ENCODE measurements around the gene ZNF883.

The ZNF883 gene

DNA sequence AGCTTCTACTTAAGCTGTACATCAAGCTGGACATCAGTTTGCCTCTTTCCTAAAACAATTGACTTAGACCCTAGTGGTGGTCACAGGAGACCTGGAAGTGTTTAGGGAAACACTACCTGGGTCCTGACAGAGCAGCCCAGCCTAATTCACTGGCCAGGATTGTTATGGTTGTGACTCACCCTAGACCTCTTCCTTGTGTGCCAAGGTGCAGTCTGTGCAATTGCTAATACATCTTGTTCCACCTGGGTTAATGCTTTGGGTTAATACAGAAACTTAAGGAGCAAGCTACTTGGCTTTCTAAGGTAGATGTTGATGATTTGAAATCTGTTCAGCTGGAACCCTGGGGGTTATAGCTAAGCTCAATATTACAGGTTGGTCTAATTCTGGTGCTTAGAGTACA lies 72.6 kb downstream of the ZNF883 start:
- TF ChIP-seq EZH2phosphoT487 (IDR thresholded peaks at IDR 0.05; ENCODE audit: borderline replicate concordance) (no peak), CTCF (conservative IDR thresholded peaks at IDR 0.05; ENCODE audit: low read length) (no peak)
- no peaks in the 10 kb centered on the region for H3K36me3 ChIP-seq (ENCODE audit: insufficient read depth, low read length)
- H3K27me3 ChIP-seq (ENCODE audit: insufficient read depth, low read length, poor library complexity, severe bottlenecking): no peaks in the 10 kb centered on the region
- H3K4me2 ChIP-seq (ENCODE audit: low read depth, low read length, poor library complexity, severe bottlenecking): no peak overlapping the region
- no peaks in the 10 kb centered on the region for H3K9me3 ChIP-seq (ENCODE audit: insufficient read depth, low read depth, low read length)
- no peak overlapping the region for H3K9ac ChIP-seq (ENCODE audit: low read depth, low read length, poor library complexity, severe bottlenecking)
- H3K4me1 ChIP-seq (ENCODE audit: insufficient read depth, low read length, poor library complexity, severe bottlenecking): peaks cover under 1% of the 10 kb centered on the region
- no peak overlapping the region for H2AFZ ChIP-seq (ENCODE audit: low read length)
- no peaks in the 10 kb centered on the region for H4K20me1 ChIP-seq (ENCODE audit: insufficient read depth, low read length, poor library complexity, severe bottlenecking)
- H3F3A ChIP-seq (ENCODE audit: low read depth): no peaks in the 10 kb centered on the region
- H3K79me2 ChIP-seq (ENCODE audit: insufficient read depth, low read length): no peaks in the 10 kb centered on the region
- H3K4me3 ChIP-seq (ENCODE audit: low read length, poor library complexity, severe bottlenecking): no peak overlapping the region
- H3K9me2 ChIP-seq (replicated peaks; ENCODE audit: low read depth, low read length): no peaks in the 10 kb centered on the region

DNA sequence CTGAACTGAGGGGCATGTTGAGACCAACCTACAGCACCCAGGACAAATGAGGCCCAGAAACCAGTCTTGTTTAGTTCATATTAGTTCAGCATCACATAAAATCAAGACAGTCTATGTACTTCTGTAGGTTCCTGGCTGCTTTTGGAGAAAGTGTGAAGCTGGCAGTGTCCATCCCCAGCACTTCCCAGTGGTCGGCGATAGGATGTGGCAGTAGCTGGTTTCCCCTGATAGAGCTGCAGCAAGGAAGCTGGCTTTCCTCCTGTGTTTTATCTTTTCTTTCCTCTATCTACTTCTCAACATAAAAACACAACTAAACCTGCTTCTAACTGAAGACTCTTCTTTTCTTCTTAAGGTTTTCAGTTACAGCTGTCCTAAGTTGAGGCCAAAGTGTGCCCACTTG lies 78.3 kb downstream of the ZNF883 start:
- peak overlapping the region; percentile 53; the same call in 1 of the 2 replicates for H2AFZ ChIP-seq (ENCODE audit: low read length)
- no peaks in the 10 kb centered on the region for H3K27me3 ChIP-seq (ENCODE audit: insufficient read depth, low read length, poor library complexity, severe bottlenecking)
- H4K20me1 ChIP-seq (ENCODE audit: insufficient read depth, low read length, poor library complexity, severe bottlenecking): no peaks in the 10 kb centered on the region
- H3K9me3 ChIP-seq (ENCODE audit: insufficient read depth, low read depth, low read length): no peaks in the 10 kb centered on the region
- H3K36me3 ChIP-seq (ENCODE audit: insufficient read depth, low read length): no peaks in the 10 kb centered on the region
- peaks cover 11% of the 10 kb centered on the region for H3K4me1 ChIP-seq (ENCODE audit: insufficient read depth, low read length, poor library complexity, severe bottlenecking)
- H3F3A ChIP-seq (ENCODE audit: low read depth): no peaks in the 10 kb centered on the region
- H3K9ac ChIP-seq (ENCODE audit: low read depth, low read length, poor library complexity, severe bottlenecking): no peak overlapping the region
- peak overlapping the region; percentile 19 for H3K4me2 ChIP-seq (ENCODE audit: low read depth, low read length, poor library complexity, severe bottlenecking)
- TF ChIP-seq CTCF (conservative IDR thresholded peaks at IDR 0.05; ENCODE audit: low read length): no peak
- no peak for TF ChIP-seq EZH2phosphoT487 (IDR thresholded peaks at IDR 0.05; ENCODE audit: borderline replicate concordance)
- H3K4me3 ChIP-seq (ENCODE audit: low read length, poor library complexity, severe bottlenecking): no peak overlapping the region
- no peaks in the 10 kb centered on the region for H3K9me2 ChIP-seq (replicated peaks; ENCODE audit: low read depth, low read length)
- H3K79me2 ChIP-seq (ENCODE audit: insufficient read depth, low read length): no peaks in the 10 kb centered on the region

GRCh38 chr9:112925058-112925641 lies 86.8 kb downstream of the ZNF883 start:
- H3K9me3 ChIP-seq (ENCODE audit: insufficient read depth, low read depth, low read length): no peaks in the 10 kb centered on the region
- no peak overlapping the region for H3K9ac ChIP-seq (ENCODE audit: low read depth, low read length, poor library complexity, severe bottlenecking)
- H3K36me3 ChIP-seq (ENCODE audit: insufficient read depth, low read length): no peaks in the 10 kb centered on the region
- H3K4me2 ChIP-seq (ENCODE audit: low read depth, low read length, poor library complexity, severe bottlenecking): no peak overlapping the region
- no peak overlapping the region for H3K4me3 ChIP-seq (ENCODE audit: low read length, poor library complexity, severe bottlenecking)
- peak; percentile 68 for TF ChIP-seq CTCF (conservative IDR thresholded peaks at IDR 0.05; ENCODE audit: low read length)
- no peak for TF ChIP-seq EZH2phosphoT487 (IDR thresholded peaks at IDR 0.05; ENCODE audit: borderline replicate concordance)
- no peaks in the 10 kb centered on the region for H3K4me1 ChIP-seq (ENCODE audit: insufficient read depth, low read length, poor library complexity, severe bottlenecking)
- H3K9me2 ChIP-seq (replicated peaks; ENCODE audit: low read depth, low read length): no peaks in the 10 kb centered on the region
- no peaks in the 10 kb centered on the region for H3K79me2 ChIP-seq (ENCODE audit: insufficient read depth, low read length)
- peak overlapping the region; percentile 64 for H2AFZ ChIP-seq (ENCODE audit: low read length)
- H3K27me3 ChIP-seq (ENCODE audit: insufficient read depth, low read length, poor library complexity, severe bottlenecking): no peaks in the 10 kb centered on the region
- no peaks in the 10 kb centered on the region for H3F3A ChIP-seq (ENCODE audit: low read depth)
- no peaks in the 10 kb centered on the region for H4K20me1 ChIP-seq (ENCODE audit: insufficient read depth, low read length, poor library complexity, severe bottlenecking)

Measured in Loucy (cell line).